K562 (cell line): Measurements from ENCODE around the gene SULT1A2. TPM values are rescaled to one million over a fixed set of nuclear protein-coding genes. Genes with fewer than 3 reads are reported as not detected.

Experiments used
- ATAC-seq: fragments of 200-7000 bp; cut with Tn5 transposase; 3 replicates; pipeline ENCODE4 v1.9.1; 2020; ENCODE audit warnings: moderate library complexity
- BruUV-seq: library from RNA; stranded (reverse); fragments of 400-500 nt; replicated peaks from 2 replicates; lab custom pipeline; 2021; lab: Mats Ljungman, UMichigan
- CTCF ChIA-PET: fragments of 300-600 bp; formaldehyde crosslinking; extraction: SDS; loops from one replicate; lab custom pipeline; 2021; ENCODE audit warnings: low intra/inter-chr PET ratio; lab: Yijun Ruan, JAX
- POLR2A ChIA-PET: fragments of 300-600, 350-650 bp; sonication (Branson Sonifier 250); formaldehyde crosslinking; extraction: SDS; loops from one replicate; lab custom pipeline; 2021; ENCODE audit warnings: antibody characterized with exemption, inconsistent platforms; lab: Yijun Ruan, JAX
- DNase-seq, 4 experiments: peaks; one replicate each; pipeline versions ENCODE4 v3.0.0 to v3.0.0-alpha.2; 2011 to 2018; ENCODE audit warnings: low spot score in 3 of 4, mixed read lengths in 3 of 4; ENCODE audit errors: extremely low read depth in 1 of 4
- FAIRE-seq: peaks from 2 replicates; lab custom pipeline; 2011; peaks lifted over from hg19 to GRCh38; lab: Jason Lieb, UNC
- H2AFZ ChIP-seq: 2 replicates; pipeline ENCODE4 v1.6.0; 2011; ENCODE audit warnings: low read depth, low read length, control low read depth, inconsistent platforms
- H3K27ac ChIP-seq: fragments of 200-600 bp; 3 replicates; pipeline ENCODE4 v1.8.0; 2011; ENCODE audit warnings: low read depth, mild to moderate bottlenecking, control low read depth, inconsistent platforms, low read length, moderate library complexity, mixed read lengths; ENCODE audit errors: extremely low read depth
- H3K27me3 ChIP-seq, 2 experiments: fragments of 300-600 bp in 1 of 2; 2 replicates in 1 of 2; 3 replicates in 1 of 2; pipeline versions ENCODE4 v1.6.0 to v1.8.0; 2011; ENCODE audit warnings: inconsistent platforms in 2 of 2, low read length in 2 of 2, mild to moderate bottlenecking in 1 of 2, mixed read lengths in 1 of 2, moderate library complexity in 1 of 2; ENCODE audit not compliant: control insufficient read depth in 2 of 2, insufficient read depth in 2 of 2
- H3K36me3 ChIP-seq: fragments of 300-600 bp; 3 replicates; pipeline ENCODE4 v1.8.0; 2011; ENCODE audit warnings: mild to moderate bottlenecking, low read length, inconsistent platforms; ENCODE audit not compliant: control insufficient read depth, insufficient read depth
- H3K4me1 ChIP-seq, 2 experiments: fragments of 200-600 bp in 1 of 2; replicated peaks in 1 of 2; 2 replicates in 1 of 2; 3 replicates in 1 of 2; pipeline versions ENCODE4 v1.5.1 to v1.8.0; 2011; ENCODE audit warnings: inconsistent platforms in 2 of 2, low read length in 2 of 2, mild to moderate bottlenecking in 1 of 2, mixed read lengths in 1 of 2, moderate library complexity in 1 of 2; ENCODE audit not compliant: control insufficient read depth in 2 of 2, insufficient read depth in 2 of 2
- H3K4me2 ChIP-seq: 2 replicates; pipeline ENCODE4 v1.6.1; 2011; ENCODE audit warnings: low read length, control low read depth, inconsistent platforms, mixed read lengths; ENCODE audit not compliant: insufficient read depth
- H3K4me3 ChIP-seq: fragments of 200-600 bp; sonication (generic), shearing (Covaris generic); 2 replicates; pipeline ENCODE4 v1.5.1; 2016; ENCODE audit warnings: control low read depth, inconsistent platforms
- H3K79me2 ChIP-seq: fragments of 200-600 bp; 3 replicates; pipeline ENCODE4 v1.8.0; 2011; ENCODE audit warnings: low read length, inconsistent platforms; ENCODE audit not compliant: control insufficient read depth, insufficient read depth
- H3K9ac ChIP-seq, 2 experiments: 2 replicates each; pipeline versions ENCODE4 v1.6.0 to v1.6.1; 2011; ENCODE audit warnings: low read depth in 2 of 2, low read length in 2 of 2, control low read depth in 1 of 2, inconsistent platforms in 1 of 2, mild to moderate bottlenecking in 1 of 2, mixed read lengths in 1 of 2; ENCODE audit not compliant: insufficient read depth in 1 of 2
- H3K9me1 ChIP-seq: one replicate; pipeline ENCODE4 v1.6.0; 2011; ENCODE audit warnings: inconsistent platforms, mild to moderate bottlenecking, low read length, moderate library complexity; ENCODE audit not compliant: control insufficient read depth, insufficient read depth
- H3K9me3 ChIP-seq: replicated peaks from 2 replicates; pipeline ENCODE4 v1.5.1; 2011; ENCODE audit warnings: low read depth, low read length, inconsistent platforms; ENCODE audit not compliant: control insufficient read depth, insufficient read depth
- H4K20me1 ChIP-seq: replicated peaks from 2 replicates; pipeline ENCODE4 v1.6.1; 2011; ENCODE audit warnings: low read length, inconsistent platforms, mixed read lengths; ENCODE audit not compliant: control insufficient read depth, insufficient read depth
- ATF4 ChIP-seq: fragments of 450-650 bp; formaldehyde crosslinking; IDR thresholded peaks from 2 replicates; pipeline ENCODE4 v1.4.0; 2022; ENCODE audit warnings: mild to moderate bottlenecking, moderate library complexity
- CBX1 ChIP-seq: sonication (generic); IDR thresholded peaks from 2 replicates; pipeline ENCODE4 v1.6.1; 2016; ENCODE audit warnings: antibody characterized with exemption, low read depth, mild to moderate bottlenecking
- HDAC1 ChIP-seq, 2 experiments: fragments of 450-650 bp; IDR thresholded peaks; 2 replicates each; pipeline ENCODE4 v1.6.1; 2016 to 2017; ENCODE audit warnings: inconsistent platforms in 1 of 2, mild to moderate bottlenecking in 1 of 2, moderate library complexity in 1 of 2
- HDAC8 ChIP-seq: fragments of 450-650 bp; IDR thresholded peaks from 2 replicates; pipeline ENCODE4 v1.6.1; 2016; ENCODE audit warnings: mild to moderate bottlenecking, missing genetic modification characterization, moderate library complexity, missing compliant biosample characterization
- HOXB6 ChIP-seq: fragments of 250-450 bp; sonication (Bioruptor Pico); IDR thresholded peaks from 2 replicates; pipeline ENCODE4 v1.5.1; 2022; ENCODE audit warnings: mild to moderate bottlenecking, borderline replicate concordance
- JUN ChIP-seq, 2 experiments: sonication (generic) in 1 of 2; formaldehyde crosslinking in 1 of 2; IDR thresholded peaks; 2 replicates each; pipeline versions ENCODE4 v1.6.1 to v1.8.0; 2012 to 2022; ENCODE audit warnings: borderline replicate concordance in 2 of 2, mild to moderate bottlenecking in 2 of 2, improper control_type of control experiment in 1 of 2, low read depth in 1 of 2, low read length in 1 of 2, missing genetic modification reagents in 1 of 2
- PKNOX1 ChIP-seq: fragments of 450-650 bp; IDR thresholded peaks from 2 replicates; pipeline ENCODE4 v1.6.1; 2016
- RFX5 ChIP-seq: IDR thresholded peaks from 2 replicates; pipeline ENCODE4 v1.6.1; 2011; ENCODE audit warnings: low read depth, mild to moderate bottlenecking, improper control_type of control experiment, low read length
- THAP7 ChIP-seq: fragments of 250-450 bp; sonication (Bioruptor Pico); IDR thresholded peaks from 2 replicates; pipeline ENCODE4 v1.5.0; 2021
- U2AF1 ChIP-seq: fragments of 200-400 bp; formaldehyde crosslinking; optimal IDR thresholded peaks from 2 replicates; pipeline ENCODE3; 2017; ENCODE audit warnings: mild to moderate bottlenecking, low read depth, low read length, moderate library complexity
- ZNF668 ChIP-seq: fragments of 250-450 bp; sonication (Bioruptor Pico); IDR thresholded peaks from 2 replicates; pipeline ENCODE4 v1.8.0; 2022; ENCODE audit warnings: mild to moderate bottlenecking, inconsistent platforms
- ZNF695 ChIP-seq: fragments of 450-650 bp; formaldehyde crosslinking; IDR thresholded peaks from 2 replicates; pipeline ENCODE4 v1.4.0; 2020; ENCODE audit warnings: mild to moderate bottlenecking, moderate library complexity
- WGBS: fragments of 100-300 bp; shearing (Covaris generic); methylation state at CpG from one replicate; pipeline ENCODE4 v1.1.6; 2016; ENCODE audit warnings: low coverage, mixed read lengths; ENCODE audit not compliant: insufficient coverage; ENCODE audit errors: missing lambda C conversion rate; 5-methylcytosine and 5-hydroxymethylcytosine counted together
- in situ Hi-C: fragments of 300-500 bp; cut with MboI; formaldehyde crosslinking; loops from 4 replicates; pipeline ENCODE4 v1.15.0; 2018; ENCODE audit warnings: inconsistent platforms, mixed read lengths
- intact Hi-C: fragments of 100-400 bp; cut with micrococcal nuclease; formaldehyde crosslinking; loops from 2 replicates; pipeline ENCODE4 v1.14.2; 2022
- polyA plus RNA-seq, 8 experiments: library from polyadenylated mRNA; depleted of rRNA in 4 of 8; stranded (reverse) in 5 of 8; unstranded in 3 of 8; fragments of >200 nt; fragmentation: Nextera tagmentation in 2 of 8; fragmentation: Illumina TruSeq in 1 of 8; extraction: Ambion mirVana in 2 of 8; extraction: Trizol in 1 of 8; gene quantifications; 2 replicates each; pipeline versions ENCODE4 v1.2.1 to v1.2.3, GENCODE V29; 2011 to 2014; ENCODE audit warnings: inconsistent platforms in 1 of 8, missing spikeins in 1 of 8
- total RNA-seq, 7 experiments: library from RNA; depleted of rRNA in 6 of 7; stranded (reverse); fragments of >200 nt in 6 of 7; fragmentation: Illumina TruSeq in 2 of 7; extraction: Trizol in 2 of 7; gene quantifications; 2 replicates each; pipeline versions ENCODE4 v1.2.1 to v1.2.3, GENCODE V29; 2011 to 2021; ENCODE audit warnings: low replicate concordance in 1 of 7

SULT1A2 gene
- total and polyA plus RNA-seq, 9 of the 15 experiments (the other 6 are each of a cell fraction or from before 2014, with no cell fraction given), result 0.73 to 3.2 (median 1.7) TPM

GRCh38 chr16:28580726-28581315 is 16.0 kb downstream of the SULT1A2 start (continued):
- TF ChIP-seq CBX1, result no peak
- TF ChIP-seq HOXB6 (CRISPR knock-in tag), result no peak
- no peak for TF ChIP-seq ZNF668 (CRISPR knock-in tag)
- no peak for TF ChIP-seq ATF4 (CRISPR knock-in tag)
- TF ChIP-seq, all 486 proteins: peak for 0

- no peak for DNase-seq
- CTCF ChIA-PET, result no interaction called here
- Histone ChIP-seq H3K27me3 (no peaks in the 10 kb centered on the region), H3K36me3 (no peaks in the 10 kb centered on the region), H3K9me3 (no peaks in the 10 kb centered on the region), H3K9me1 (no peaks in the 10 kb centered on the region), H3K4me2 (no peak overlapping the region), H3K4me3 (no peak overlapping the region), H3K27ac (no peak overlapping the region), H3K9ac (no peak overlapping the region), H2AFZ (no peak overlapping the region), H4K20me1 (no peaks in the 10 kb centered on the region; the same call in 1 of the 2 replicates), H3K4me1 (0 out of 5 replicates have a peak, but pooled peaks cover 0 to 3% of the 10 kb centered on the region in 2 experiments), H3K79me2 (no peaks in the 10 kb centered on the region; the same call in 2 of the 3 replicates)
- WGBS, result 79% methylated on average over 8 of the region's 8 CpGs
- intact Hi-C loops (no loop called here), in situ Hi-C loops (no loop called here)
- no TSS peak for BruUV-seq
- POLR2A ChIA-PET, result no interaction called here
- no peak for TF ChIP-seq HDAC8 (tag)
- no peak for TF ChIP-seq RFX5
- TF ChIP-seq ZNF695 (CRISPR knock-in tag), result no peak
- no peak for TF ChIP-seq HDAC1 (IDR thresholded peaks at IDR 0.05)
- no peak for TF ChIP-seq THAP7 (CRISPR knock-in tag)
- TF ChIP-seq PKNOX1, result no peak
- TF ChIP-seq JUN (IDR thresholded peaks at IDR 0.05; ENCODE audit: borderline replicate concordance, low read depth, low read length), result no peak
- no peak for TF ChIP-seq JUN (CRISPR knock-in tag; IDR thresholded peaks at IDR 0.05; ENCODE audit: borderline replicate concordance)
- no peak for TF ChIP-seq U2AF1
- FAIRE-seq, result no peak
- ATAC-seq, result no peak
Measured at GRCh38 chr16:28575446-28576109, 21.3 kb downstream of the SULT1A2 start.
